Measurements from ENCODE around the gene KRTAP3-3. TPM values are rescaled to one million over a fixed set of nuclear protein-coding genes. Genes with fewer than 3 reads are reported as not detected.

KRTAP3-3 gene
- total RNA-seq, 1 donor from 2014 or later = not detected

DNA sequence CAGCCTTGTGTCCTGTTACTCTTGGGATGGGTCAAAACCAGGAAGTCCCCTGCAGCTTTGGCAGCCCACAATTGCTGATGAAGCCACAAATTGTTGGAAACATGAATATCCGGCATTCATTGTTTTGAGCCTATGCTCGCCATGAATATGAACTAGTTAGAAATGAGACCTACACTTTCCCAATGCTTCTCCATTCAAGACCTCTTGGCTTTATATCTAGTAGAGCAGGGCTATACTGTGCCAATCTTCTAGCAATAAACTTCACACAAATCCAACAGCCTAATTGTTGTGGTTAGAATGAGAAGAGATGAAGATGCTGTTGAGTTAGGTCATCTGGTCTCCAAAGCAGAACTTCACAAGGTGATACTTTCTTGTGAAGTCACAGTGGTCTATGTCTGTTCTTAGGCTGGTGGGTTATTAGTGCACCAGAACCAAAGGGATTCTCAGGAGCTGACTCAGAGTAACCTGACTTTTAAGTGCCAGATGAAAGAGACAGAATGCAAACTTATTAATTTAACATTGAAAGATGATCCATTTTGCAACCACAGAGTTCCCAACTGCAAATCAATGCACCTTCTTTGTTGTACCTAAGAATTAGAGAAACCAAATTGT lies 42.8 kb downstream of the KRTAP3-3 start:
- Histone ChIP-seq H3K36me3 (no peaks in the 10 kb centered on the region), H3K27ac (no peak overlapping the region), H3K9me3 (no peaks in the 10 kb centered on the region), H3K4me3 (no peak overlapping the region), H3K4me1 (no peaks in the 10 kb centered on the region), H3K27me3 (no peaks in the 10 kb centered on the region)
- DNase-seq (ENCODE audit: low spot score in 2 of 2) = no peak
- TF ChIP-seq, protein P1, sequence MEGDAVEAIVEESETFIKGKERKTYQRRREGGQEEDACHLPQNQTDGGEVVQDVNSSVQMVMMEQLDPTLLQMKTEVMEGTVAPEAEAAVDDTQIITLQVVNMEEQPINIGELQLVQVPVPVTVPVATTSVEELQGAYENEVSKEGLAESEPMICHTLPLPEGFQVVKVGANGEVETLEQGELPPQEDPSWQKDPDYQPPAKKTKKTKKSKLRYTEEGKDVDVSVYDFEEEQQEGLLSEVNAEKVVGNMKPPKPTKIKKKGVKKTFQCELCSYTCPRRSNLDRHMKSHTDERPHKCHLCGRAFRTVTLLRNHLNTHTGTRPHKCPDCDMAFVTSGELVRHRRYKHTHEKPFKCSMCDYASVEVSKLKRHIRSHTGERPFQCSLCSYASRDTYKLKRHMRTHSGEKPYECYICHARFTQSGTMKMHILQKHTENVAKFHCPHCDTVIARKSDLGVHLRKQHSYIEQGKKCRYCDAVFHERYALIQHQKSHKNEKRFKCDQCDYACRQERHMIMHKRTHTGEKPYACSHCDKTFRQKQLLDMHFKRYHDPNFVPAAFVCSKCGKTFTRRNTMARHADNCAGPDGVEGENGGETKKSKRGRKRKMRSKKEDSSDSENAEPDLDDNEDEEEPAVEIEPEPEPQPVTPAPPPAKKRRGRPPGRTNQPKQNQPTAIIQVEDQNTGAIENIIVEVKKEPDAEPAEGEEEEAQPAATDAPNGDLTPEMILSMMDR (IDR thresholded peaks at IDR 0.05) = no peak
- intact Hi-C loops (cut with DNase I) = no loop called here

DNA sequence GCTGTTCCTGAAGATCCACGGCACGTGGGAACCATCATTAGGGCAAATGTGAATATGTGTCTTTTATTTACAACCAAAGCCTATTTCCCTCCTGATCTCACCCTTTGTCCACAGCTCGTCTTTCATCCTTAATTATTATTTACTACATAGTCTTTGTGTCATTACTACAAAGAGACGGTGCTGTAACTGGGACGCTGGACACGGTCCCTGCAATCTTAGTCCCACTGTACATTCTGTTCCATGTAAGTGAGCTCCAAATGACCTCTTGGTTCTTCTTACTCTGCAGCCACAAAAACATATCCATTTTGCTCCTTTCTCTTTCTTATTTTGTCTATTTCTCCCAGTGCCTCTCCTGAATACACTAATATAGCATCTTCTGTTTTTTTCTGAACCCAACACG lies 43.8 kb downstream of the KRTAP3-3 start:
- DNase-seq (ENCODE audit: low spot score in 2 of 2) = no peak
- H3K36me3 ChIP-seq = no peaks in the 10 kb centered on the region
- no peaks in the 10 kb centered on the region for H3K9me3 ChIP-seq
- H3K4me3 ChIP-seq = no peak overlapping the region
- intact Hi-C loops (cut with DNase I) = no loop called here
- TF ChIP-seq, protein P1 (IDR thresholded peaks at IDR 0.05) = no peak
- no peaks in the 10 kb centered on the region for H3K27me3 ChIP-seq
- H3K4me1 ChIP-seq = no peaks in the 10 kb centered on the region
- H3K27ac ChIP-seq = no peak overlapping the region

DNA sequence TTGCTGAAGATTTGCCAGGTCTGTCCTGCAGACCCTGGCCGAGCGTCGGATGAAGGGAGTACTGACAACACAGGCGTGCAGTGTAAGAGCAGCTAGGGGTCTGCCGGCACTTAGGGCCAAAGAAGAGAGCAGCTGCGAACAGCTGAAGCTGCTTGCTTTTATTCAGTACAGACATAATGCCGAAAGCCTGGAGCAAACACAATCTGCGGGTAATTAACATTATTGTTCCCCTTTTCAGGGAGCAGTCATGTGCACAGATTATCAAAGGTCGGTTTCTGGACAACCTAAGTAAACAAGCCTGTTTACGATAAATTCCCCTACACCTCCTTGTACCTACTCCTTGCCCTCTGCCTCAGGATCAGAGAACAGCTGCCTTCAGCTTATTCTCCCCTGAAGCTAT lies 44.5 kb downstream of the KRTAP3-3 start:
- H3K4me3 ChIP-seq = no peak overlapping the region
- no peak for DNase-seq (ENCODE audit: low spot score in 2 of 2)
- no peaks in the 10 kb centered on the region for H3K4me1 ChIP-seq
- TF ChIP-seq, protein P1 (IDR thresholded peaks at IDR 0.05) = no peak
- no peaks in the 10 kb centered on the region for H3K27me3 ChIP-seq
- H3K27ac ChIP-seq = no peak overlapping the region
- intact Hi-C loops (cut with DNase I) = no loop called here
- H3K9me3 ChIP-seq = no peaks in the 10 kb centered on the region
- no peaks in the 10 kb centered on the region for H3K36me3 ChIP-seq

DNA sequence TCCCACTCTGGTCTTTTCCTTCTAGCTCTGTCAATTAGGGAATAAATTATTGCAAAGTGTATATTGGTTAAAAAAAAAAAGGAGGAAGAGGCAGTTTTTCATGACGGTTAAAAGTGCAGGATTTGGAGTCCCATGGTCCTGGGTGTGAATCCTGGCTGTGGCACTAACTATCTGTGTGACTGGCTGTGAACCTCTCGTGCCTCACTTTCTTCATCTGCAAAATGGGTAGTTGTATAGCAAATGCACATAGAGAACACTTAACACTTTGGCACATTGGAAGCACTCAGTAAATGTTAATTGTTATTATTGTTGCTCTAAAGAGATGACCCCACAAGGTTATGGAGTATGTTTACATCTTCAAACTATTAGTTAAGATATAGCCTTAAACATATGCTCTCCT lies 46.0 kb downstream of the KRTAP3-3 start:
- Histone ChIP-seq H3K27me3 (no peaks in the 10 kb centered on the region), H3K4me1 (no peaks in the 10 kb centered on the region), H3K4me3 (no peak overlapping the region), H3K9me3 (no peaks in the 10 kb centered on the region), H3K27ac (no peak overlapping the region), H3K36me3 (no peaks in the 10 kb centered on the region)
- DNase-seq (ENCODE audit: low spot score in 2 of 2) = no peak
- TF ChIP-seq, protein P1 (IDR thresholded peaks at IDR 0.05) = no peak
- intact Hi-C loops (cut with DNase I) = no loop called here

DNA sequence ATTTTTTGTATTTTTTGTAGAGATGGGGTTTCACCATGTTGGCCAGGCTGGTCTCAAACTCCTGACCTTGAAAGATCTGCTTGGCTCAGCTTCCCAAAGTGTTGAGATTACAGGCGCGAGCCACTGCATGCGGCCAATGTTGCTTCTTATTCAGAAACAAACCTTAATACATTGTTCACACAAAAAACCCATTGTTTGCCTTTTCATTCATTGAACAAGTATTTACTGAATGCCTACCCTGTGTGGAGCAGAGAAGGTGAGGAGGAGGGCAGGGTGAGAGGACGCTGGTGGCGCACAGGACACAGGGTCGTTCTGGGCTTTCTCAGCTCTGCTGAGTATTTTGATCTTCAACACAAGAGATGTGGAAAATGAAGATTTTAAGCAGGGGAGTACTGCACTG lies 48.5 kb downstream of the KRTAP3-3 start:
- H3K27me3 ChIP-seq = no peaks in the 10 kb centered on the region
- DNase-seq (ENCODE audit: low spot score in 2 of 2) = no peak
- TF ChIP-seq, protein P1 (IDR thresholded peaks at IDR 0.05) = no peak
- H3K4me1 ChIP-seq = no peaks in the 10 kb centered on the region
- no peak overlapping the region for H3K4me3 ChIP-seq
- intact Hi-C loops (cut with DNase I) = no loop called here
- no peaks in the 10 kb centered on the region for H3K36me3 ChIP-seq
- no peak overlapping the region for H3K27ac ChIP-seq
- H3K9me3 ChIP-seq = no peaks in the 10 kb centered on the region

DNA sequence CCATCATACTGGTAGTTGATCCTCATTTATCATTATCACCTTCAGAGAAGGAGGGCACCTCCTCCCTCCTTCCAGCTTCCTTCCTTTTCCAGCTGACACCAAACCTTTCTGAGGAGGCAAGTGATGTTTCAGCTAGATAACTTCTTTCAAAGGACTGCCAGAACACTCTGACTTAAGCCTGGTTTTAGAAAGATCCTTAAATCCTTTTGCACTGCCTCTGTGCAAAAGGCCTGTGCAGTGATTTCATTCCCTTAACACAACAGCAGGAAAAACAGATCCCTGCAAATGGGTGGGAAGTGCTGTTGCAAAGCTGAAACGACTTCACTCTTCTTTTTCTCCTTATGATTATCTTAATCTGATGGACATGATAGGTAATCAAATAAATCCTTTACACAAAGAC lies 49.4 kb downstream of the KRTAP3-3 start:
- TF ChIP-seq, protein P1 (IDR thresholded peaks at IDR 0.05) = no peak
- intact Hi-C loops (cut with DNase I) = no loop called here
- Histone ChIP-seq H3K27ac (no peak overlapping the region), H3K4me3 (no peak overlapping the region), H3K27me3 (no peaks in the 10 kb centered on the region), H3K9me3 (no peaks in the 10 kb centered on the region), H3K4me1 (no peaks in the 10 kb centered on the region), H3K36me3 (no peaks in the 10 kb centered on the region)
- no peak for DNase-seq (ENCODE audit: low spot score in 2 of 2)

Data from ascending aorta (tissue), 2 donors.